Liver (tissue), 9 donors: Measurements from ENCODE around the gene PARK7. TPM values are rescaled to one million over a fixed set of nuclear protein-coding genes. Genes with fewer than 3 reads are reported as not detected.

Experiments
- DNase-seq: peaks from one replicate; pipeline ENCODE4 v3.0.0-alpha.2; 2017; ENCODE audit warnings: low spot score
- H3K27ac ChIP-seq, 2 donors: one replicate each; pipeline ENCODE4 v1.7.0; 2013; ENCODE audit warnings: inconsistent platforms in 2 of 2, low read length in 2 of 2, control low read depth in 1 of 2, low read depth in 1 of 2, mild to moderate bottlenecking in 1 of 2
- H3K27me3 ChIP-seq, 4 donors: one replicate each; pipeline versions ENCODE4 v1.6.1 to v1.7.0; 2013; ENCODE audit warnings: low read length in 3 of 4, inconsistent platforms in 1 of 4, mild to moderate bottlenecking in 1 of 4, moderate library complexity in 1 of 4; ENCODE audit not compliant: control insufficient read depth in 4 of 4, insufficient read depth in 4 of 4
- H3K36me3 ChIP-seq, 4 donors: one replicate each; pipeline versions ENCODE4 v1.6.1 to v1.7.0; 2013; ENCODE audit warnings: low read length in 3 of 4, mild to moderate bottlenecking in 3 of 4, low read depth in 1 of 4, moderate library complexity in 1 of 4; ENCODE audit not compliant: control insufficient read depth in 4 of 4, insufficient read depth in 3 of 4
- H3K4me1 ChIP-seq, 4 donors: one replicate each; pipeline versions ENCODE4 v1.6.1 to v1.7.0; 2013; ENCODE audit warnings: low read length in 3 of 4, mild to moderate bottlenecking in 3 of 4, moderate library complexity in 1 of 4; ENCODE audit not compliant: control insufficient read depth in 4 of 4, insufficient read depth in 4 of 4
- H3K4me3 ChIP-seq, 3 donors: one replicate each; pipeline versions ENCODE4 v1.6.1 to v1.7.0; 2013; ENCODE audit warnings: low read length in 3 of 3, control low read depth in 1 of 3, low read depth in 1 of 3, mild to moderate bottlenecking in 1 of 3
- H3K9ac ChIP-seq, 2 donors: one replicate each; pipeline ENCODE4 v1.7.0; 2013; ENCODE audit warnings: low read length in 2 of 2, mild to moderate bottlenecking in 2 of 2, moderate library complexity in 2 of 2, control low read depth in 1 of 2, low read depth in 1 of 2
- H3K9me3 ChIP-seq, 4 donors: one replicate each; pipeline versions ENCODE4 v1.6.1 to v1.7.0; 2013; ENCODE audit warnings: low read length in 3 of 4; ENCODE audit not compliant: control insufficient read depth in 4 of 4
- CTCF ChIP-seq: fragments of 150-350 bp; IDR thresholded peaks from 2 replicates; pipeline ENCODE4 v1.5.1; 2017; ENCODE audit warnings: improper control_type of control experiment, low read depth, low read length; ENCODE audit not compliant: missing input control
- EGR1 ChIP-seq, 2 donors: IDR thresholded peaks; 2 replicates each; pipeline ENCODE4 v1.6.1; 2016 to 2018; ENCODE audit warnings: antibody characterized with exemption in 2 of 2, low read depth in 2 of 2
- FOXA1 ChIP-seq: IDR thresholded peaks from 2 replicates; pipeline ENCODE4 v1.6.1; 2016; ENCODE audit warnings: antibody characterized with exemption
- FOXA2 ChIP-seq: IDR thresholded peaks from 2 replicates; pipeline ENCODE4 v1.6.1; 2016; ENCODE audit warnings: antibody characterized with exemption
- HNF4G ChIP-seq: IDR thresholded peaks from 2 replicates; pipeline ENCODE4 v1.6.1; 2016; ENCODE audit warnings: antibody characterized with exemption
- MAX ChIP-seq: IDR thresholded peaks from 2 replicates; pipeline ENCODE4 v1.6.1; 2016; ENCODE audit warnings: antibody characterized with exemption
- NR2F2 ChIP-seq: IDR thresholded peaks from 2 replicates; pipeline ENCODE4 v1.6.1; 2016; ENCODE audit warnings: antibody characterized with exemption
- RAD21 ChIP-seq, 2 donors: IDR thresholded peaks; 2 replicates each; pipeline ENCODE4 v1.6.1; 2016; ENCODE audit warnings: antibody characterized with exemption in 2 of 2, mild to moderate bottlenecking in 2 of 2
- REST ChIP-seq: IDR thresholded peaks from 2 replicates; pipeline ENCODE4 v1.6.1; 2016; ENCODE audit warnings: antibody characterized with exemption, mild to moderate bottlenecking
- SP1 ChIP-seq: IDR thresholded peaks from 2 replicates; pipeline ENCODE4 v1.6.1; 2018; ENCODE audit warnings: antibody characterized with exemption, mild to moderate bottlenecking
- TAF1 ChIP-seq: conservative IDR thresholded peaks from 2 replicates; pipeline ENCODE4 v1.6.1; 2016; ENCODE audit warnings: antibody characterized with exemption, mild to moderate bottlenecking
- ZBTB33 ChIP-seq: IDR thresholded peaks from 2 replicates; pipeline ENCODE4 v1.6.1; 2016; ENCODE audit warnings: antibody characterized with exemption
- WGBS: extraction: QIAGEN DNeasy Blood & Tissue Kit; methylation state at CpG from one replicate; pipeline ENCODE4 v1.1.7; 2013; 5-methylcytosine and 5-hydroxymethylcytosine counted together
- polyA plus RNA-seq, 2 donors: library from polyadenylated mRNA; stranded (reverse) in 1 of 2; unstranded in 1 of 2; fragments of 200-250 nt in 1 of 2; fragments of >200 nt in 1 of 2; fragmentation: Nextera tagmentation in 1 of 2; extraction: Ambion mirVana in 1 of 2; gene quantifications; one replicate each; pipeline versions ENCODE4 v1.2.1 to v1.2.3, GENCODE V29; 2013 to 2015
- total RNA-seq, 2 donors: library from RNA; depleted of rRNA; stranded (reverse); fragments of >200 nt; gene quantifications; one replicate each; pipeline ENCODE4 v1.2.3, GENCODE V29; 2014
- donor health status: healthy.
- donor health status: healthy.
- donor health status: healthy.
- donor health status: healthy.
- donor health status: healthy.

Gene PARK7
- total and polyA plus RNA-seq, 4 donors, result 107 to 297 (median 181) TPM

- no peaks in the 10 kb centered on the region for H3K27me3 ChIP-seq
- peaks cover 0 to 7% (median 4%) of the 10 kb centered on the region in 4 donors for H3K4me1 ChIP-seq
- H3K9me3 ChIP-seq, result no peaks in the 10 kb centered on the region
- WGBS, result 77% methylated on average over 7 of the region's 7 CpGs
- TF ChIP-seq NR2F2 (no peak), FOXA1 (no peak), HNF4G (no peak), FOXA2 (no peak), REST (no peak), SP1 (no peak)
- H3K36me3 ChIP-seq, result peaks cover 0 to 2% (median 0%) of the 10 kb centered on the region in 4 donors
- no peak for DNase-seq
- H3K9ac ChIP-seq, result peak overlapping the region; percentile 29 to 72
- H3K4me3 ChIP-seq, result peak overlapping the region; percentile 59 to 79 (median 71)
- peak overlapping the region; percentile 75 to 85 for H3K27ac ChIP-seq
Observed at GRCh38 chr1:7954683-7955082, 6.8 kb upstream of the PARK7 start.

- WGBS, result 92% methylated on average over 10 of the region's 10 CpGs
- no peak for DNase-seq
- Histone ChIP-seq H3K9ac (no peak overlapping the region), H3K4me3 (no peak overlapping the region), H3K27ac (no peak overlapping the region), H3K27me3 (no peaks in the 10 kb centered on the region), H3K9me3 (no peaks in the 10 kb centered on the region), H3K36me3 (peaks cover 0 to 2% (median 0%) of the 10 kb centered on the region in 4 donors), H3K4me1 (peaks cover 2 to 14% (median 9%) of the 10 kb centered on the region in 4 donors)
- TF ChIP-seq FOXA2, result no peak
- no peak for TF ChIP-seq TAF1
- no peak for TF ChIP-seq FOXA1
- TF ChIP-seq EGR1 (IDR thresholded peaks at IDR 0.05; ENCODE audit: low read depth in 2 of 2), result no peak
- TF ChIP-seq NR2F2, result no peak
- no peak for TF ChIP-seq MAX
- no peak for TF ChIP-seq CTCF
- TF ChIP-seq RAD21 (IDR thresholded peaks at IDR 0.05), result no peak
- no peak for TF ChIP-seq ZBTB33
Observed at GRCh38 chr1:7956218-7957032, 5.1 kb upstream of the PARK7 start.
